AG04450 (cell line): ENCODE results near the gene NTF3. TPM values are rescaled to one million over a fixed set of nuclear protein-coding genes. Genes with fewer than 3 reads are reported as not detected.

Experiments
- CTCF ChIA-PET: fragments of 300-600, 350-600 bp; formaldehyde crosslinking; extraction: SDS; loops from one replicate; lab custom pipeline; 2022; ENCODE audit warnings: antibody characterized with exemption, inconsistent platforms; lab: Charles Lee
- POLR2A ChIA-PET: fragments of 350-600 bp; formaldehyde crosslinking; extraction: SDS; loops from one replicate; lab custom pipeline; 2021; ENCODE audit warnings: antibody characterized with exemption, inconsistent platforms; lab: Yijun Ruan, JAX
- DNase-seq: peaks from one replicate; pipeline ENCODE4 v3.0.0-alpha.2; 2011; ENCODE audit warnings: low read depth, low spot score
- H3K27ac ChIP-seq: one replicate; pipeline ENCODE4 v1.5.1; 2012; ENCODE audit warnings: low read depth, low read length, control low read depth
- H3K27me3 ChIP-seq: one replicate; pipeline ENCODE4 v1.6.0; 2012; ENCODE audit warnings: low read length; ENCODE audit not compliant: control insufficient read depth, insufficient read depth
- H3K4me3 ChIP-seq: 2 replicates; pipeline ENCODE4 v1.5.1; 2011; ENCODE audit warnings: mild to moderate bottlenecking, low read depth, low read length, control low read depth
- H3K9me3 ChIP-seq: 2 replicates; pipeline ENCODE4 v1.5.1; 2012; ENCODE audit warnings: low read length; ENCODE audit not compliant: control insufficient read depth, insufficient read depth
- polyA plus RNA-seq: library from polyadenylated mRNA; depleted of rRNA; stranded (reverse); fragments of >200 nt; gene quantifications from 2 replicates; pipeline ENCODE4 v1.2.3, GENCODE V29; 2011
- TF ChIP-seq, protein P1 (sequence below): IDR thresholded peaks from 2 replicates; pipeline ENCODE4 v1.5.1; 2011; ENCODE audit warnings: low read depth, low read length, control low read depth, inconsistent platforms

NTF3 gene
- polyA plus RNA-seq, 1 experiment = 31.5 TPM

DNA sequence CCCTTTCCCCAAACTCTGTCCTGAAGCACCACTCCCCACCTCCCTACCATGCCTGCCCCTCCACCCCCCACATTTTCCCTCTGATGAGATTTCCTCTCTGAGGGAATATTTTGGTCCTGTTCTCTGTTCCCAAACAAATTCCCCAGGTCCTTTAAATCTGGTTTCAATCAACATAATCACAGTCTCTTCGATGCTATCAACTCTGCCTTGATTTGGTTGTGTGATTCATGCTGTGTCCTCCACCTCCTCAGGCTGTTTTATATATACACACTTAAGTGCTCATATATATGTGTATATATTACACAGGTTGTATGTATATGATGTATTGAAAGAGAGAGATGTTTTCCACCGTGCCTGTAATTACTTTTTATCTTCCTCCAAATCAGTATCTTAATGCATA is 36.0 kb downstream of the NTF3 start:
- ChIA-PET CTCF (no interaction called here), POLR2A (no interaction called here)
- peak overlapping the region; percentile 34 for H3K27ac ChIP-seq
- H3K27me3 ChIP-seq = no peaks in the 10 kb centered on the region
- no peak for DNase-seq
- H3K4me3 ChIP-seq = no peak overlapping the region
- TF ChIP-seq, protein P1, sequence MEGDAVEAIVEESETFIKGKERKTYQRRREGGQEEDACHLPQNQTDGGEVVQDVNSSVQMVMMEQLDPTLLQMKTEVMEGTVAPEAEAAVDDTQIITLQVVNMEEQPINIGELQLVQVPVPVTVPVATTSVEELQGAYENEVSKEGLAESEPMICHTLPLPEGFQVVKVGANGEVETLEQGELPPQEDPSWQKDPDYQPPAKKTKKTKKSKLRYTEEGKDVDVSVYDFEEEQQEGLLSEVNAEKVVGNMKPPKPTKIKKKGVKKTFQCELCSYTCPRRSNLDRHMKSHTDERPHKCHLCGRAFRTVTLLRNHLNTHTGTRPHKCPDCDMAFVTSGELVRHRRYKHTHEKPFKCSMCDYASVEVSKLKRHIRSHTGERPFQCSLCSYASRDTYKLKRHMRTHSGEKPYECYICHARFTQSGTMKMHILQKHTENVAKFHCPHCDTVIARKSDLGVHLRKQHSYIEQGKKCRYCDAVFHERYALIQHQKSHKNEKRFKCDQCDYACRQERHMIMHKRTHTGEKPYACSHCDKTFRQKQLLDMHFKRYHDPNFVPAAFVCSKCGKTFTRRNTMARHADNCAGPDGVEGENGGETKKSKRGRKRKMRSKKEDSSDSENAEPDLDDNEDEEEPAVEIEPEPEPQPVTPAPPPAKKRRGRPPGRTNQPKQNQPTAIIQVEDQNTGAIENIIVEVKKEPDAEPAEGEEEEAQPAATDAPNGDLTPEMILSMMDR = no peak
- no peaks in the 10 kb centered on the region for H3K9me3 ChIP-seq

DNA sequence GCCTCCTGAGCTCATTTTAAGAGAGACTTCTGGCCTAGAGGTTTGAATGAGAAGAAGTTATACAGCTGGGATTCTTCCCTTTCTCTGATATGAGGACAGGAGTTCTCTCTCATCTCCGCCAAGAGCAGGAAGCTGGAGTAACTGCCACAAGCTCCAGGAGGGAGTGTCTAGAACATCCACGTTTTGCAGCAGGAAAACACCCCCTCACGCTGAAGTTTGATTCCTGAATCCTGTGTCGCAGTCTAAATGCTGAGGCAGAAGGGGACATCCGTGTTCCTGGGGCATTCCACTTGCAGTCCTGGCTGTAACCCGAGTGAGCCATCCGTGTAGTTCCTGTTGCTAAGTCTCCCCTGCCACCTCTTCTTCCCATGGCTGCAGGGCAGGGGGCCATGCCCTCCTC is 38.3 kb downstream of the NTF3 start:
- TF ChIP-seq, protein P1 = no peak
- Histone ChIP-seq H3K27me3 (no peaks in the 10 kb centered on the region), H3K27ac (no peak overlapping the region), H3K4me3 (no peak overlapping the region), H3K9me3 (no peaks in the 10 kb centered on the region)
- ChIA-PET POLR2A (no interaction called here), CTCF (interaction anchor here (0.9 to 1.5 kb wide), 2 partner anchors 40 to 41 kb away, joined by 3 read pairs; no protein-coding TSS in a partner anchor)
- no peak for DNase-seq

DNA sequence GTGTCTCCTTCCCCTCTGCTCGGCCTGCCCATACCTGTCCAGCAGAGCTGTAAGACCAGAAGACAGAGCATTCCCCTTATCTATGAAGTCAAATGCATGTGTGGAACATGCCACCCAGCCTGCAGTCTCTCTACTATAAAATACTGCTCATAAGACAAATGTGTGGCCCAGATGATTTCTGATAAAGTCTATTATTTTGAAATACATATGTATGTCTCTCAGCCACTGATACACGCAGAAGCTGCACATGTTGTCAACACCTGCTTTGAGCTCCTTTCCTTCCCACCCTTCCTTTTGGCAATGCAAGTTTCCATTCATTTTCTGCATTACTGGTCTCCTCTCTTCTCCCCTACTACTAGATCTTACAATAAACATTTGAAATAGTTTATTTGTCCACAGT is 38.8 kb downstream of the NTF3 start:
- H3K4me3 ChIP-seq = no peak overlapping the region
- no peak overlapping the region for H3K27ac ChIP-seq
- no peaks in the 10 kb centered on the region for H3K9me3 ChIP-seq
- TF ChIP-seq, protein P1 = no peak
- H3K27me3 ChIP-seq = no peaks in the 10 kb centered on the region
- DNase-seq = no peak
- ChIA-PET CTCF (no interaction called here), POLR2A (no interaction called here)

DNA sequence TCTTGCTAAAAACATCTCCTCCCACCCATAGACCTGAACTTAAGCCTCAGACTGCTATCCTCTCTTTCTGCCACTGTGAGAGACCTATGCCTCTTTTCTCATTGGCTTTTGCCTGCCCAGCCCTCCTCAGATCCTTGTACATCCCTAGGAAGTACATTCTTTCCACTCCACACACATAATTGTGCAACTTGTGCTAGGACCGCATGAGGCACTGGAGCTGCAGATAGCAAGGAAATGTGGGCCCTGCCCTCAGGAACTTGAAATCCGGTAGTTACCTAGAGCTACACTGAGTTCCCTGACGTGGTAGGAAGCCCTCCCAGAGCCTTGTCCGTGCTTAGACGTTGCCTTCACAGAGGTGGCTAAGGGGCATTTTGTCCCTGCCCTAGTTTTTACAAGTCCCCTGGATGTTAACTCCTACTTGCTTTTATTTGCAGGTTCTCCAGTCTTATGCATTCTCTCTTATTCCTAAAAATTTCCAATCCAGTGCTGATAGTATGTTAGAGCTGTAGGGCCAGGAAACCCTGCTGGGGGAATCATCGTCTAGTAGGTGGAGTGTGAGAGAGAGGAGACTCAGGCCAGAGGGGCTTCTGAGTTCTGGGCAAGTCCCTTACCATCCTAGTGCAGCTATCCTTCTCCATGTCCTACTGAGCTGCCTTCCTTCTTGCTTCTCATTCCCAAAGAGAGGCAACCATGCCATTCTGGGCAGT is 41.3 kb downstream of the NTF3 start:
- DNase-seq = no peak
- Histone ChIP-seq H3K27ac (no peak overlapping the region), H3K27me3 (no peaks in the 10 kb centered on the region), H3K9me3 (no peaks in the 10 kb centered on the region), H3K4me3 (no peak overlapping the region)
- CTCF ChIA-PET = interaction anchor here (1.0 to 1.3 kb wide), 3 partner anchors 14 to 45 kb away, joined by 3 to 5 read pairs (median 3); no protein-coding TSS in a partner anchor
- TF ChIP-seq, protein P1 = no peak
- POLR2A ChIA-PET = no interaction called here

DNA sequence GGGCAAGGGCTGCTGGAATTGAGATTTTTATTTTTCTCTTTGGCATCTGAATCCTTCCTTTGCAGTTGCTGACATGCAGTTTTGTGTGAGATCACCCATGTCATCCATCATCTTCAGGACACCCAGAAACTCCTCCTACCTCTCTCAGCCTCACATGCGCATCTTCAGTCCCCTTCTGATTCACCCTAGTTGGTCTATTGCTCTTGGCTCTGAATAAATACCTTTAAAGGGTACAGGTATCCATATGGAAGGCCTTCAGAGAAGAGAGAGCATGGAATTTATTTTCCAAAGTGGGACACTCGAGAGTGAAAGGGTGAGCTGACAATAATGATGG is 41.8 kb downstream of the NTF3 start:
- TF ChIP-seq, protein P1 = no peak
- Histone ChIP-seq H3K27me3 (no peaks in the 10 kb centered on the region), H3K27ac (no peak overlapping the region), H3K4me3 (no peak overlapping the region), H3K9me3 (no peaks in the 10 kb centered on the region)
- ChIA-PET CTCF (interaction anchor here (1.0 kb wide), 2 partner anchors 13 to 38 kb away, joined by 3 read pairs; no protein-coding TSS in a partner anchor), POLR2A (no interaction called here)
- no peak for DNase-seq
